Muscle layer of duodenum (tissue), 2 donors: ENCODE data around the gene KCNA10.
"Not testable (repeated sequence)": the region's sequence is repeated elsewhere in the genome, so short reads cannot be mapped to it uniquely, and the experiment has no call there.

Experiments used
- H3K27ac ChIP-seq: one replicate; pipeline ENCODE4 v1.7.0; 2013; ENCODE audit warnings: mild to moderate bottlenecking, low read length
- H3K27me3 ChIP-seq: one replicate; pipeline ENCODE4 v1.7.0; 2013; ENCODE audit warnings: low read depth, mild to moderate bottlenecking, control low read depth, low read length
- H3K36me3 ChIP-seq, 2 donors: one replicate each; pipeline ENCODE4 v1.7.0; 2013; ENCODE audit warnings: low read length in 2 of 2, control low read depth in 1 of 2, mild to moderate bottlenecking in 1 of 2; ENCODE audit not compliant: insufficient read depth in 2 of 2, control insufficient read depth in 1 of 2
- H3K4me1 ChIP-seq, 2 donors: one replicate each; pipeline ENCODE4 v1.7.0; 2013; ENCODE audit warnings: low read length in 2 of 2, mild to moderate bottlenecking in 2 of 2, control low read depth in 1 of 2, moderate library complexity in 1 of 2; ENCODE audit not compliant: insufficient read depth in 2 of 2, control insufficient read depth in 1 of 2
- H3K4me3 ChIP-seq, 2 donors: one replicate each; pipeline ENCODE4 v1.7.0; 2013; ENCODE audit warnings: low read length in 2 of 2, low read depth in 1 of 2, mild to moderate bottlenecking in 1 of 2
- H3K9me3 ChIP-seq, 2 donors: one replicate each; pipeline ENCODE4 v1.7.0; 2013; ENCODE audit warnings: low read length in 2 of 2, control low read depth in 1 of 2, mild to moderate bottlenecking in 1 of 2; ENCODE audit not compliant: control insufficient read depth in 1 of 2
- donor health status: healthy.

KCNA10 gene

DNA sequence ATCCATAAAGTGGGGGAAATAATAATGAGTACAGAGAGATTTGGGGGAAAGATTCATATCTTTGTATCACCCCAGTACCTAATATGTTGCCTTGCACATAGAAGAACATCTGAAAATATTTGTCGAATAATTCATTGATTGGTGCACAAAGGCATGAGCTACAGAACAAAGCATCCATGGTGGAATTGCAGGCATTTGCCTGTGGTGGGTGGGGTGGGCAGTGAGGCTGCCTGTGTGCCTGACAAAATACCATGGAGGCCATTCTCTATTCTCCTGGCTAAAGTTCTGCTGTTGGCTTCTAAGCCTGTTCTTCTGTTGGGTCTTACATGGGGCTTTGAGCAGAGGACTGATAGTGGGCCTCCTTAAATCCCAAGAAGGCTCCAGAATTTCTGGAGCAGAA lies 10.0 kb upstream of the KCNA10 start:
- Histone ChIP-seq H3K4me1 (no peaks in the 10 kb centered on the region), H3K27me3 (peaks cover 18% of the 10 kb centered on the region), H3K36me3 (no peaks in the 10 kb centered on the region), H3K4me3 (no peak overlapping the region), H3K27ac (no peak overlapping the region), H3K9me3 (no peaks in the 10 kb centered on the region)

DNA sequence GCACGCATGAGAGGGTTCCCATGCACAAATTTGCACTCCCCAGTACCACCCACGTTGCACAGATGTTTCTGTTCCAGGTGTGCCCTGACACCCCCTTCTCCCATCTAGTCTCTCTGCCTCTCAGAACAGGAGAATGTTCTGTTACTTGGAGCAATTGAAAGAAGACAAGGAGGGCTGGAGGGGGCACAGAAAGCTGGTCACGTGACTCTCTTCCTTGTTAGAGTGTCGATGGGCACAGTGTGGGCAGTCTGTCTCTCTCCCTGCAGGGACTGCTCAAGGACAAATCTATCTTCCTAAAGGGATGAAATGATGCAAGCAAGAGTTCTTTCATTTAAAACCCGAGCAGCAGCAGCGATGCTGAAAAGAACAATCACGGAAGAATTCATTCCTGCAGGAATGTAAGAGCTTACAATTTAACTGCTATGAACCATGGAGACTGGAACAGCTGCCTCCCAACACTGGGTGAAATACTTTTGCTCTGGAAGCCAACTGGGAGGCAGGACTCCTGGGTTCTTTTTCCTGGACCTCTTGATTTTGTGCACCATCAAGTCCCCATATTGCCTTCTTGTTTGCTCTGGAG lies 7.3 kb upstream of the KCNA10 start:
- no peaks in the 10 kb centered on the region for H3K36me3 ChIP-seq
- H3K4me3 ChIP-seq = no peak overlapping the region
- H3K27me3 ChIP-seq = peaks cover 22% of the 10 kb centered on the region
- no peak overlapping the region for H3K27ac ChIP-seq
- H3K4me1 ChIP-seq = no peaks in the 10 kb centered on the region
- H3K9me3 ChIP-seq = no peaks in the 10 kb centered on the region

- H3K36me3 ChIP-seq = no peaks in the 10 kb centered on the region
- peaks cover 17% of the 10 kb centered on the region for H3K27me3 ChIP-seq
- no peaks in the 10 kb centered on the region for H3K9me3 ChIP-seq
- no peak overlapping the region for H3K27ac ChIP-seq
- H3K4me3 ChIP-seq = no peak overlapping the region
- no peaks in the 10 kb centered on the region for H3K4me1 ChIP-seq
Measured at GRCh38 chr1:110525249-110525595, 6.2 kb upstream of the KCNA10 start.

- Histone ChIP-seq H3K36me3 (no peaks in the 10 kb centered on the region), H3K9me3 (no peaks in the 10 kb centered on the region), H3K27me3 (peaks cover 12% of the 10 kb centered on the region), H3K27ac (no peak overlapping the region), H3K4me3 (no peak overlapping the region), H3K4me1 (no peaks in the 10 kb centered on the region)
Measured at GRCh38 chr1:110524311-110525248, 5.6 kb upstream of the KCNA10 start.

DNA sequence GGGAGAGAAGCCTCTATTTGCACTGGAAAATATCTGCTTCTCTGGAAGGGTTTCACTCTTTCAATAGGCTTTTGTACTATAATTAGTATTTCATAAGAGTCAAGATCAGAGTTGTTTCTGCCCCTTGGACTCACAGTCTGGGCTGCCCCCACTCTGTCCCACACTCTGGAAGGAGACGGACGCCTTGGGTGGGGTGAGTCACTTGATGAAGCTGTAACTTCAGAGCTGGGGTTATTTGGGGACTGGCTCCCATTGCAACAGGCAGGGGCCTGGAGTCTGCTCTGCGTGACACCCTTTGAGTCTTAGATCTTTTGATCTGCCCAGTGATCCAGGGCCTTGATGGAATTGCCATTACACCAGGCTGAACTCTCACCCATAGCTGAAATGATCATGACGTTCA lies 4.0 kb upstream of the KCNA10 start:
- H3K27ac ChIP-seq = no peak overlapping the region
- no peak overlapping the region for H3K4me3 ChIP-seq
- H3K4me1 ChIP-seq = no peaks in the 10 kb centered on the region
- peaks cover 12% of the 10 kb centered on the region for H3K27me3 ChIP-seq
- no peaks in the 10 kb centered on the region for H3K9me3 ChIP-seq
- H3K36me3 ChIP-seq = no peaks in the 10 kb centered on the region

DNA sequence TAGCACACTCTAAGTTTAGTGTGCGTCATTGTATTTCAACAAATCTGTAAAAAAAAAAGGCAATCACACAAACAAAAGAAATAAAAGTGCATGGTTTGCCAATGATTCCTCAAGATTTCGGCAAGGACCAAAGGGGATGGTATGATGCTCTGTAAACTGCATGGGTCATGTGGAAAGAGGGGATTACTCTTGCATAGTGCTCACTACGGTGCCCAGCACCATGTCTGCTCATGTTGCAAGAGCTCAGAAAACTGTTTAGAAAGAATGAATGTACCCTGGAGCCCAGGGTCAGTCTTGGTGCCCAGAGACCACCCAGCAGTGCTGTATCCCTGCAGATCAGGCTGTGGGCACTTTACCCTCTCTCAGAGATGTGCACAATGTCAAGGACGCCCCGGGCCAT lies 3.6 kb upstream of the KCNA10 start:
- Histone ChIP-seq H3K9me3 (no peaks in the 10 kb centered on the region), H3K36me3 (no peaks in the 10 kb centered on the region), H3K27ac (no peak overlapping the region), H3K27me3 (peaks cover 12% of the 10 kb centered on the region), H3K4me1 (no peaks in the 10 kb centered on the region), H3K4me3 (no peak overlapping the region)

- H3K27me3 ChIP-seq = peaks cover 12% of the 10 kb centered on the region
- no peak overlapping the region for H3K27ac ChIP-seq
- no peaks in the 10 kb centered on the region for H3K4me1 ChIP-seq
- no peaks in the 10 kb centered on the region for H3K9me3 ChIP-seq
- no peak overlapping the region for H3K4me3 ChIP-seq
- H3K36me3 ChIP-seq = no peaks in the 10 kb centered on the region
Measured at GRCh38 chr1:110520827-110521226, 1.9 kb upstream of the KCNA10 start.

DNA sequence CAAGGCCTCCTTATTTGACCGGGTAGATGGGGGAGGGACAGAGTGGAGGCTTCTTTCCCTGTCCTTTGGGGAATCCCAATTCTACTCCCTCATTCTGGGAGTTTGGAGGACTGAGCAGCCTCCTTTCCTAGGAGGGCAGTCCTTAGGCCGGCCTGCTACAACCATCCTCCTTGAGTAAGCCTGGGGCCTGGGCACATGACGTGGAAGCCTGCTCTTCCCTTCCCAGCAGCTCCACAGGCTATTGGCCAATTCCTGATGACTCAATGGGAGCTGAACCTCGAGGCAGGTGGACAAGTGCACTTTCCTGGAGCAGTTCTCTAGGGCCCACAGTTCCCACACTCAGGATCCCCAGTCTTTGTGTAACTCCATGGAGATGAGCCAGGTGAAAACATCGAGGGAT lies 3.1 kb downstream of the KCNA10 start:
- Histone ChIP-seq H3K4me1 (no peaks in the 10 kb centered on the region), H3K9me3 (no peaks in the 10 kb centered on the region), H3K27ac (no peak overlapping the region), H3K36me3 (no peaks in the 10 kb centered on the region), H3K27me3 (no peaks in the 10 kb centered on the region), H3K4me3 (no peak overlapping the region)

GRCh38 chr1:110515041-110515440 lies 3.9 kb downstream of the KCNA10 start:
- H3K9me3 ChIP-seq = no peaks in the 10 kb centered on the region
- H3K4me1 ChIP-seq = no peaks in the 10 kb centered on the region
- H3K4me3 ChIP-seq = no peak overlapping the region
- H3K36me3 ChIP-seq = no peaks in the 10 kb centered on the region
- H3K27ac ChIP-seq = no peak overlapping the region
- H3K27me3 ChIP-seq = peaks cover 5% of the 10 kb centered on the region

DNA sequence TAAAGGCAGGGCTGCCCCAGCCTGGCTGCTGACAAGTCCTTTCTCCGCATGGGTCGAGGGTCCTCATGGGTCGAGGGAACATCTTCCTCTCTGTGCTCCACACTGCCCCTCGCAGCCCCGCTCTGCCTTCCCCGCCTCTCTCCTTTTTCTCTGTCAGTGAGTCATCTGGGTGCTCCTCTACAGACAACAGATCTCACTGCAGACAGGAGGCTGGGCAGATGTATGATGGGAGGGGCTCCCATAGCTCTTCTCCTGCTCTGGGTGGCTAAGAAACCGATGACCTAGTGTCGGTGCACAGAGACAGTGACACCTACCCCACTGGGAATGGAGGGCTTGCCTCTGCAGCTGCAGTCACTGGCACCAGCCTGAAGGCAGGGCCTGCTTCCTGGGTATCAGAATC lies 5.5 kb downstream of the KCNA10 start:
- H3K4me3 ChIP-seq = no peak overlapping the region
- no peaks in the 10 kb centered on the region for H3K36me3 ChIP-seq
- H3K9me3 ChIP-seq = no peaks in the 10 kb centered on the region
- H3K4me1 ChIP-seq = no peaks in the 10 kb centered on the region
- peaks cover 5% of the 10 kb centered on the region for H3K27me3 ChIP-seq
- no peak overlapping the region for H3K27ac ChIP-seq

- H3K27ac ChIP-seq = no peak overlapping the region
- H3K36me3 ChIP-seq = no peaks in the 10 kb centered on the region
- no peak overlapping the region for H3K4me3 ChIP-seq
- peaks cover 5% of the 10 kb centered on the region for H3K27me3 ChIP-seq
- no peaks in the 10 kb centered on the region for H3K9me3 ChIP-seq
- no peaks in the 10 kb centered on the region for H3K4me1 ChIP-seq
Measured at GRCh38 chr1:110511436-110511835, 7.5 kb downstream of the KCNA10 start.

DNA sequence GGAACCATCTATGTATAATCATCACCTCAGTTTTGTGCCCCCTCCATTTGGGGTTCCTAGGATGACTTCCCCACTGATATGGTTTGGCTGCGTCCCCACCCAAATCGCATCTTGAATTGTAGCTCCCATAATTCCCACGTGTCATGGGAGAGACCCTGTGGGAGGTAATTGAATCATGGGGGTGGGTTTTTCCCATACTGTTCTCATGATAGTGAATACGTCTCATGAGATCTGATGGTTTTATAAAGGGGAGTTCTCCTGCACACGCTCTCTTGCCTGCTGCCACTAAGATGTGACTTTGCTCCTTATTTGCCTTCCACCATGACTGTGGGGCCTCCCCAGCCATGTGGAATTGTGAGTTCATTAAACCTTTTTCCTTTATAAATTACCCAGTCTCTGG lies 8.1 kb downstream of the KCNA10 start:
- not testable (repeated sequence) for H3K4me1 ChIP-seq

More for the DNA sequence above, 8.1 kb downstream of the KCNA10 start:
- not testable (repeated sequence) for H3K9me3 ChIP-seq, H3K27ac ChIP-seq, H3K27me3 ChIP-seq, H3K36me3 ChIP-seq, H3K4me3 ChIP-seq
